Activated T-cell treated with anti-CD3 and anti-CD28 coated beads, Interleukin-2, amount 50 U/mL, for 24 hours (primary cell): ENCODE results near the gene CAMK2N1.

Source experiments
- DNase-seq: peaks from one replicate; pipeline ENCODE4 v3.0.0-alpha.2; 2020
- H3K27ac Mint-ChIP-seq: 2 replicates; pipeline ENCODE4 v1.8.0; 2020; ENCODE audit warnings: mild to moderate bottlenecking, mixed read lengths
- H3K27me3 Mint-ChIP-seq: 2 replicates; pipeline ENCODE4 v1.8.0; 2020; ENCODE audit warnings: mixed read lengths
- H3K36me3 Mint-ChIP-seq: 2 replicates; pipeline ENCODE4 v1.8.0; 2020; ENCODE audit warnings: low read depth, mixed read lengths
- H3K4me1 Mint-ChIP-seq: 2 replicates; pipeline ENCODE4 v1.8.0; 2020; ENCODE audit warnings: low read depth, mixed read lengths
- H3K4me3 Mint-ChIP-seq: 2 replicates; pipeline ENCODE4 v1.8.0; 2020; ENCODE audit warnings: mild to moderate bottlenecking, moderate library complexity, mixed read lengths
- H3K9me3 Mint-ChIP-seq: 2 replicates; pipeline ENCODE4 v1.8.0; 2020; ENCODE audit warnings: mixed read lengths

Gene CAMK2N1

GRCh38 chr1:20476265-20477038 lies 9.6 kb downstream of the CAMK2N1 start:
- H3K27me3 Mint-ChIP-seq: peaks cover 92% of the 10 kb centered on the region
- no peak for DNase-seq
- no peak overlapping the region for H3K4me3 Mint-ChIP-seq
- H3K4me1 Mint-ChIP-seq: peaks cover under 1% of the 10 kb centered on the region
- no peak overlapping the region for H3K27ac Mint-ChIP-seq
- no peaks in the 10 kb centered on the region for H3K36me3 Mint-ChIP-seq
- no peaks in the 10 kb centered on the region for H3K9me3 Mint-ChIP-seq

- Mint-ChIP-seq H3K36me3 (no peaks in the 10 kb centered on the region), H3K27ac (no peak overlapping the region), H3K4me3 (no peak overlapping the region), H3K27me3 (peaks cover 88% of the 10 kb centered on the region), H3K4me1 (no peaks in the 10 kb centered on the region), H3K9me3 (no peaks in the 10 kb centered on the region)
- DNase-seq: no peak
Observed at GRCh38 chr1:20474996-20475395, 11.0 kb downstream of the CAMK2N1 start.

- Mint-ChIP-seq H3K27me3 (peaks cover 87% of the 10 kb centered on the region), H3K4me1 (no peaks in the 10 kb centered on the region), H3K4me3 (no peak overlapping the region), H3K9me3 (no peaks in the 10 kb centered on the region), H3K27ac (no peak overlapping the region), H3K36me3 (no peaks in the 10 kb centered on the region)
- no peak for DNase-seq
Observed at GRCh38 chr1:20474333-20474975, 11.6 kb downstream of the CAMK2N1 start.

- Mint-ChIP-seq H3K4me3 (no peak overlapping the region), H3K27me3 (peaks cover 85% of the 10 kb centered on the region), H3K9me3 (no peaks in the 10 kb centered on the region), H3K4me1 (no peaks in the 10 kb centered on the region), H3K36me3 (no peaks in the 10 kb centered on the region), H3K27ac (no peak overlapping the region)
- DNase-seq: no peak
Observed at GRCh38 chr1:20473894-20474293, 12.1 kb downstream of the CAMK2N1 start.

GRCh38 chr1:20472860-20473711 lies 12.9 kb downstream of the CAMK2N1 start:
- peak; percentile 48 for DNase-seq

GRCh38 chr1:20472121-20472520 lies 13.9 kb downstream of the CAMK2N1 start:
- H3K4me1 Mint-ChIP-seq: no peaks in the 10 kb centered on the region
- no peak for DNase-seq
- no peaks in the 10 kb centered on the region for H3K36me3 Mint-ChIP-seq
- no peak overlapping the region for H3K4me3 Mint-ChIP-seq
- H3K9me3 Mint-ChIP-seq: no peaks in the 10 kb centered on the region
- H3K27ac Mint-ChIP-seq: no peak overlapping the region
- peaks cover 71% of the 10 kb centered on the region for H3K27me3 Mint-ChIP-seq

More at GRCh38 chr1:20472860-20473711, 12.9 kb downstream of the CAMK2N1 start:
- no peaks in the 10 kb centered on the region for H3K9me3 Mint-ChIP-seq
- no peaks in the 10 kb centered on the region for H3K36me3 Mint-ChIP-seq
- no peak overlapping the region for H3K27ac Mint-ChIP-seq
- H3K4me3 Mint-ChIP-seq: no peak overlapping the region
- no peaks in the 10 kb centered on the region for H3K4me1 Mint-ChIP-seq
- H3K27me3 Mint-ChIP-seq: peaks cover 80% of the 10 kb centered on the region

GRCh38 chr1:20470194-20470593 lies 15.8 kb downstream of the CAMK2N1 start:
- peaks cover 53% of the 10 kb centered on the region for H3K27me3 Mint-ChIP-seq
- no peaks in the 10 kb centered on the region for H3K9me3 Mint-ChIP-seq
- H3K4me3 Mint-ChIP-seq: no peak overlapping the region
- DNase-seq: no peak
- H3K4me1 Mint-ChIP-seq: peaks cover 7% of the 10 kb centered on the region
- no peaks in the 10 kb centered on the region for H3K36me3 Mint-ChIP-seq
- no peak overlapping the region for H3K27ac Mint-ChIP-seq

- Mint-ChIP-seq H3K27ac (no peak overlapping the region), H3K9me3 (no peaks in the 10 kb centered on the region), H3K36me3 (no peaks in the 10 kb centered on the region), H3K4me1 (peaks cover 7% of the 10 kb centered on the region), H3K27me3 (peaks cover 47% of the 10 kb centered on the region), H3K4me3 (no peak overlapping the region)
- DNase-seq: no peak
Observed at GRCh38 chr1:20469406-20470076, 16.5 kb downstream of the CAMK2N1 start.

GRCh38 chr1:20466273-20466672 lies 19.7 kb downstream of the CAMK2N1 start:
- no peak overlapping the region for H3K4me3 Mint-ChIP-seq
- H3K36me3 Mint-ChIP-seq: no peaks in the 10 kb centered on the region
- DNase-seq: no peak
- H3K27ac Mint-ChIP-seq: no peak overlapping the region
- peaks cover 17% of the 10 kb centered on the region for H3K27me3 Mint-ChIP-seq
- no peaks in the 10 kb centered on the region for H3K9me3 Mint-ChIP-seq
- peaks cover 7% of the 10 kb centered on the region for H3K4me1 Mint-ChIP-seq

- DNase-seq: no peak
- peaks cover 16% of the 10 kb centered on the region for H3K27me3 Mint-ChIP-seq
- no peaks in the 10 kb centered on the region for H3K36me3 Mint-ChIP-seq
- no peak overlapping the region for H3K4me3 Mint-ChIP-seq
- H3K4me1 Mint-ChIP-seq: peaks cover 7% of the 10 kb centered on the region
- H3K27ac Mint-ChIP-seq: no peak overlapping the region
- no peaks in the 10 kb centered on the region for H3K9me3 Mint-ChIP-seq
Observed at GRCh38 chr1:20465187-20465586, 20.8 kb downstream of the CAMK2N1 start.

- no peaks in the 10 kb centered on the region for H3K36me3 Mint-ChIP-seq
- no peak for DNase-seq
- peaks cover 21% of the 10 kb centered on the region for H3K27me3 Mint-ChIP-seq
- peaks cover 7% of the 10 kb centered on the region for H3K4me1 Mint-ChIP-seq
- no peak overlapping the region for H3K27ac Mint-ChIP-seq
- no peaks in the 10 kb centered on the region for H3K9me3 Mint-ChIP-seq
- H3K4me3 Mint-ChIP-seq: no peak overlapping the region
Observed at GRCh38 chr1:20463502-20463901, 22.5 kb downstream of the CAMK2N1 start.

- H3K27ac Mint-ChIP-seq: no peak overlapping the region
- DNase-seq: no peak
- no peak overlapping the region for H3K4me3 Mint-ChIP-seq
- H3K9me3 Mint-ChIP-seq: no peaks in the 10 kb centered on the region
- no peaks in the 10 kb centered on the region for H3K36me3 Mint-ChIP-seq
- H3K27me3 Mint-ChIP-seq: peaks cover 21% of the 10 kb centered on the region
- peaks cover 7% of the 10 kb centered on the region for H3K4me1 Mint-ChIP-seq
Observed at GRCh38 chr1:20462397-20462796, 23.6 kb downstream of the CAMK2N1 start.

GRCh38 chr1:20458717-20459116 lies 27.3 kb downstream of the CAMK2N1 start:
- Mint-ChIP-seq H3K4me3 (no peak overlapping the region), H3K27me3 (peaks cover 28% of the 10 kb centered on the region), H3K36me3 (no peaks in the 10 kb centered on the region), H3K27ac (no peak overlapping the region), H3K9me3 (no peaks in the 10 kb centered on the region), H3K4me1 (no peaks in the 10 kb centered on the region)
- DNase-seq: no peak

- Mint-ChIP-seq H3K27me3 (peaks cover 33% of the 10 kb centered on the region), H3K4me3 (no peak overlapping the region), H3K27ac (no peak overlapping the region), H3K4me1 (no peaks in the 10 kb centered on the region), H3K36me3 (no peaks in the 10 kb centered on the region), H3K9me3 (no peaks in the 10 kb centered on the region)
- DNase-seq: no peak
Observed at GRCh38 chr1:20454004-20454403, 32.0 kb downstream of the CAMK2N1 start.
